PFSK-1 (cell line): Measurements from ENCODE around the gene PDZD2.

Experiments used
- FOXP2 ChIP-seq: optimal IDR thresholded peaks from 2 replicates; pipeline ENCODE3; 2011; ENCODE audit warnings: borderline replicate concordance, control low read depth, inconsistent platforms; ENCODE audit not compliant: insufficient read depth; ENCODE audit errors: extremely low read length, extremely low read depth
- POLR2AphosphoS5 ChIP-seq: IDR thresholded peaks from 2 replicates; pipeline ENCODE4 v1.6.1; 2012; ENCODE audit warnings: low read depth, mild to moderate bottlenecking, control low read depth, low read length, moderate library complexity
- SIN3A ChIP-seq: IDR thresholded peaks from 2 replicates; pipeline ENCODE4 v1.6.1; 2012; ENCODE audit warnings: mild to moderate bottlenecking, low read length, moderate library complexity, borderline replicate concordance; ENCODE audit not compliant: insufficient read depth
- TAF1 ChIP-seq: IDR thresholded peaks from 2 replicates; pipeline ENCODE4 v1.6.1; 2012; ENCODE audit warnings: low read length, control low read depth, borderline replicate concordance; ENCODE audit not compliant: insufficient read depth

DNA sequence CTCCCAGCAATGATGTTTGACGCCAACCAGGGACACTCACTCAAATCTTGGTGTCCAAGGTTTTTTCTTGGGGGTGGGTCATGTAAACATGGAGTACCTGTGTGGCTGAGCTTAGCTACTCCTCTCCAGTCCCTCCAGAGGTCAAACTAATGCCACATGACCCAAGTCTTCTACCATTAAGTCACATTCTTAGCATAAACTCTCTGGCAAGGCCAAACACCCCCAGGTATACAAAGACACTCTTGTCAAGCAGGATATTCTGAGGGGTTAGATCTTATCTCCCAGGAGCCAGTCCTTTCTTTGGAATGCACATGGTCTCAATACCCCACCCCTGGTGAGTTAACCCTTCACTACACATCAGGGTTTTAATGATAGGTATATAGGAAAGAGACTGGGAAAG, 161.4 kb downstream of the PDZD2 start:
- TF ChIP-seq SIN3A (no peak), POLR2AphosphoS5 (no peak), FOXP2 (no peak), TAF1 (no peak)
